ENCODE data around the gene C2orf49. TPM values are rescaled to one million over a fixed set of nuclear protein-coding genes. Genes with fewer than 3 reads are reported as not detected.
A peak's percentile ranks its signal among the peaks of the same experiment; 100 is the strongest.

C2orf49 gene
- total RNA-seq, 4 donors from 2014 or later, result 16.9 to 30.0 (median 20.7) TPM

- TF ChIP-seq POLR2AphosphoS5 (IDR thresholded peaks at IDR 0.05), result peak; percentile 54
- TF ChIP-seq POLR2A (IDR thresholded peaks at IDR 0.05), result no peak
- no peak for ATAC-seq
- Histone ChIP-seq H3K4me3 (peak overlapping the region in 1 of 2 donors; percentile 68), H3K27me3 (peaks cover 10% of the 10 kb centered on the region), H3K4me1 (peaks cover 0 to 75% (median 0%) of the 10 kb centered on the region in 3 donors), H3K27ac (peak overlapping the region in 3 of 4 donors; percentile 1 to 89 (median 18)), H3K9me3 (no peaks in the 10 kb centered on the region), H3K36me3 (no peaks in the 10 kb centered on the region)
- 65 to 66% methylated on average over 5 to 12 of the region's 12 CpGs for WGBS, 2 donors (ENCODE audit: low coverage in 1 of 2)
These were observed 59.1 kb downstream of the C2orf49 start for GRCh38 chr2:105396254-105397024.

GRCh38 chr2:105397025-105397722 lies 59.8 kb downstream of the C2orf49 start:
- Histone ChIP-seq H3K4me3 (peak overlapping the region; percentile 68 to 86), H3K9me3 (no peaks in the 10 kb centered on the region), H3K27me3 (peaks cover 10% of the 10 kb centered on the region), H3K36me3 (no peaks in the 10 kb centered on the region), H3K4me1 (peaks cover 0 to 68% (median 0%) of the 10 kb centered on the region in 3 donors), H3K27ac (peak overlapping the region in 3 of 4 donors; percentile 40 to 89 (median 45))
- TF ChIP-seq POLR2AphosphoS5 (IDR thresholded peaks at IDR 0.05) (no peak), POLR2A (IDR thresholded peaks at IDR 0.05) (no peak), EP300 (IDR thresholded peaks at IDR 0.05) (no peak), CTCF (IDR thresholded peaks at IDR 0.05) (no peak)
- 43 to 53% methylated on average over 10 to 12 of the region's 13 CpGs for WGBS, 2 donors (ENCODE audit: low coverage in 1 of 2)
- ATAC-seq, result no peak

GRCh38 chr2:105397953-105398335 lies 60.6 kb downstream of the C2orf49 start:
- 0 to 16% methylated on average over 6 of the region's 6 CpGs for WGBS, 2 donors (ENCODE audit: low coverage in 1 of 2)
- H3K36me3 ChIP-seq, result no peaks in the 10 kb centered on the region
- peak overlapping the region; percentile 84 to 93 (median 90) for H3K27ac ChIP-seq
- TF ChIP-seq POLR2AphosphoS5 (IDR thresholded peaks at IDR 0.05), result peak; percentile 1
- TF ChIP-seq CTCF (IDR thresholded peaks at IDR 0.05), result no peak
- H3K4me3 ChIP-seq, result peak overlapping the region; percentile 68 to 86
- H3K4me1 ChIP-seq, result peaks cover 0 to 60% (median 0%) of the 10 kb centered on the region in 3 donors
- H3K27me3 ChIP-seq, result peaks cover 10% of the 10 kb centered on the region
- no peak for ATAC-seq
- H3K9me3 ChIP-seq, result no peaks in the 10 kb centered on the region

GRCh38 chr2:105398336-105399206 lies 61.2 kb downstream of the C2orf49 start, which contains the start of gene FHL2:
Gene FHL2, minus strand, starts transcription at chr2:105399051. Its CDS starts 12,535 bp downstream, at chr2:105386516.
- H3K4me3 ChIP-seq, result peak within 1 kb of the TSS; percentile 68 to 86
- peaks cover 0 to 54% (median 0%) of the 10 kb centered on the region in 3 donors for H3K4me1 ChIP-seq
- 0 to 1% methylated on average over 7 to 12 of the region's 74 CpGs for WGBS, 2 donors (ENCODE audit: low coverage in 1 of 2)
- peaks cover 10% of the 10 kb centered on the region for H3K27me3 ChIP-seq
- peak; percentile 56 to 83 for TF ChIP-seq POLR2A (IDR thresholded peaks at IDR 0.05)
- TF ChIP-seq POLR2AphosphoS5 (IDR thresholded peaks at IDR 0.05), result peak; percentile 93
- TF ChIP-seq EP300 (IDR thresholded peaks at IDR 0.05), result no peak
- peak in 3 of 4 experiments; percentile 59 to 81 (median 64) for TF ChIP-seq CTCF (IDR thresholded peaks at IDR 0.05)
- peak; percentile 94 for ATAC-seq
- H3K27ac ChIP-seq, result peak within 1 kb of the TSS; percentile 84 to 93 (median 90)
- H3K9me3 ChIP-seq, result no peaks in the 10 kb centered on the region
- H3K36me3 ChIP-seq, result no peaks in the 10 kb centered on the region

Other genes starting within 250 kb of the C2orf49 start
- gene GPR45, start 95.8 kb upstream of the C2orf49 start, total RNA-seq, result not detected
- 10 to 100 TPM; 28.3 to 31.5 (median 29.7) TPM for gene TGFBRAP1, start 7.8 kb upstream of the C2orf49 start, total RNA-seq
- 100 to 1,000 TPM in 3 of 4 donors, 10 to 100 TPM in 1; 93.9 to 150 (median 109) TPM for gene FHL2, start 61.5 kb downstream of the C2orf49 start, total RNA-seq